HEK293 (cell line): ENCODE results near the gene CYB5B.

Source experiments
- CTCF ChIA-PET: fragments of 350-600 bp; formaldehyde crosslinking; extraction: SDS; loops from one replicate; lab custom pipeline; 2021; ENCODE audit warnings: antibody characterized with exemption; lab: Yijun Ruan, JAX
- POLR2A ChIA-PET: fragments of 300-600 bp; formaldehyde crosslinking; extraction: SDS; loops from one replicate; lab custom pipeline; 2020; ENCODE audit warnings: antibody characterized with exemption, inconsistent platforms; lab: Yijun Ruan, JAX
- H3K27ac ChIP-seq: fragments of 200-500 bp; sonication (Bioruptor generic); 2 replicates; pipeline ENCODE4 v1.5.1; 2014; ENCODE audit warnings: low read depth, low read length, control low read depth, inconsistent platforms; ENCODE audit errors: extremely low read depth
- H3K36me3 ChIP-seq, 2 experiments: fragments of 200-500 bp in 1 of 2; sonication (Bioruptor generic) in 1 of 2; 1 replicate in 1 of 2; 2 replicates in 1 of 2; pipeline ENCODE4 v1.5.1; 2014 to 2017; ENCODE audit warnings: inconsistent platforms in 2 of 2, low read length in 2 of 2; ENCODE audit not compliant: control insufficient read depth in 2 of 2, insufficient read depth in 1 of 2
- H3K4me1 ChIP-seq: fragments of 200-500 bp; sonication (Bioruptor generic); 2 replicates; pipeline ENCODE4 v1.5.1; 2014; ENCODE audit warnings: mild to moderate bottlenecking, low read length, inconsistent platforms; ENCODE audit not compliant: control insufficient read depth, insufficient read depth
- H3K4me3 ChIP-seq: 2 replicates; pipeline ENCODE4 v1.5.1; 2011; ENCODE audit warnings: low read depth, mild to moderate bottlenecking, control low read depth, low read length, moderate library complexity
- H3K9me3 ChIP-seq: fragments of 200-500 bp; sonication (Bioruptor generic); 2 replicates; pipeline ENCODE4 v1.5.1; 2014; ENCODE audit warnings: low read depth, low read length, inconsistent platforms; ENCODE audit not compliant: control insufficient read depth, insufficient read depth
- RBAK ChIP-seq: fragments of 450-650 bp; formaldehyde crosslinking; IDR thresholded peaks from 2 replicates; pipeline ENCODE4 v1.5.1; 2016; ENCODE audit warnings: missing biosample characterization, missing genetic modification characterization
- ZNF16 ChIP-seq: fragments of 450-650 bp; formaldehyde crosslinking; IDR thresholded peaks from 2 replicates; pipeline ENCODE4 v1.5.1; 2016; ENCODE audit warnings: low read depth, missing biosample characterization, missing genetic modification characterization
- ZNF175 ChIP-seq: fragments of 450-650 bp; formaldehyde crosslinking; IDR thresholded peaks from 2 replicates; pipeline ENCODE4 v1.5.1; 2016; ENCODE audit warnings: missing biosample characterization, missing genetic modification characterization
- ZNF184 ChIP-seq: fragments of 450-650 bp; IDR thresholded peaks from 2 replicates; pipeline ENCODE4 v1.5.1; 2018; ENCODE audit warnings: missing biosample characterization, mild to moderate bottlenecking, missing genetic modification characterization
- ZNF274 ChIP-seq, 2 experiments: fragments of 200-500 bp in 1 of 2; fragments of 450-650 bp in 1 of 2; sonication (Bioruptor generic) in 1 of 2; formaldehyde crosslinking in 1 of 2; IDR thresholded peaks; 2 replicates each; pipeline versions ENCODE4 v1.5.1 to v1.6.1; 2014 to 2016; ENCODE audit warnings: borderline replicate concordance in 1 of 2, inconsistent platforms in 1 of 2, low read length in 1 of 2, missing biosample characterization in 1 of 2, missing genetic modification characterization in 1 of 2
- ZNF391 ChIP-seq: fragments of 450-650 bp; formaldehyde crosslinking; IDR thresholded peaks from 2 replicates; pipeline ENCODE4 v1.5.1; 2016; ENCODE audit warnings: low read depth, missing biosample characterization, missing genetic modification characterization, borderline replicate concordance
- ZNF433 ChIP-seq: fragments of 450-650 bp; formaldehyde crosslinking; IDR thresholded peaks from 2 replicates; pipeline ENCODE4 v1.5.1; 2016; ENCODE audit warnings: missing biosample characterization, missing genetic modification characterization, low read depth
- ZNF670 ChIP-seq: fragments of 450-650 bp; formaldehyde crosslinking; IDR thresholded peaks from 2 replicates; pipeline ENCODE4 v1.5.1; 2016; ENCODE audit warnings: missing biosample characterization, missing genetic modification characterization, low read depth
- TF ChIP-seq, protein P1 (sequence below): fragments of 450-650 bp; formaldehyde crosslinking; IDR thresholded peaks from 2 replicates; pipeline ENCODE4 v1.5.1; 2016; ENCODE audit warnings: missing biosample characterization, missing genetic modification characterization
- TF ChIP-seq, protein P2 (sequence below): fragments of 450-650 bp; formaldehyde crosslinking; IDR thresholded peaks from 2 replicates; pipeline ENCODE4 v1.5.1; 2016; ENCODE audit warnings: missing biosample characterization, missing genetic modification characterization, borderline replicate concordance
- TF ChIP-seq, protein P3 (sequence below): fragments of 450-650 bp; IDR thresholded peaks from 2 replicates; pipeline ENCODE4 v1.5.1; 2018; ENCODE audit warnings: missing biosample characterization, mild to moderate bottlenecking, missing genetic modification characterization

The CYB5B gene

DNA sequence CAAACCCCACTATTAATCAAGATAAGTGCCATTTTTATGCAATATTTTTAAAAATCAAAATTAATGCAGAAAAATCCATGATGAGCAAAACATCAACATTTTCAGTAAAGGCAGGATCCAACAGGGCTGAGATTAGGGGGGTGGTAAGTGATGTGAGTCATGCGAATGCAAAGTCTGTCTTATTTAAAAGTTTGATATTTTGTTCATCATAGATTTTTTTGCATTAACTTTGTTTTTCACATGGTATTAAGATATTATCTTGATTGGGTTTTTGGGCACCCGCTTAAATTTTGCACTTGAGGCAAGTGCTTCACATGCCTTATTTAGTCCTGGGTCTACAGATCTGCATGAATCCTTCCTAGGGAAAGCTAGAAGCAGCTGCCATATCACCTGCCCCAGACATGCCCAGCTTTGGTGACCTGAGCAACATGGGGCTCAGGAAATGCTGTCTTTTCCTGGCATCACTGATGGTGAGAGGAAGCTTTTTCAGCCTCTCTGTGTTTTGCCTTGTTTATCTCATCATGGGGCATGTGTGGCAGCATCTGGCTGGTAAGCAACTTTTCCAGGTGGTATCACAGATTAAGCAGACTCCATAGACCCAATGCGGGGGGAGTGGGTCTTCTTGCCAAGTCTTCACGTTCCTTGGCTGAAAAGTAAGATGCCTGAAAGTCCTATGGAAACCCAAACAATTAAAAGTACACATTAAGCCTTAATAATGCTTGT is 83.8 kb downstream of the CYB5B start:
- no peaks in the 10 kb centered on the region for H3K9me3 ChIP-seq
- ChIA-PET POLR2A (interaction anchor here (0.6 kb wide), 1 partner anchor 82 kb away, joined by 3 read pairs; no protein-coding TSS in a partner anchor), CTCF (no interaction called here)
- H3K27ac ChIP-seq: no peak overlapping the region
- no peaks in the 10 kb centered on the region for H3K36me3 ChIP-seq
- H3K4me1 ChIP-seq: no peaks in the 10 kb centered on the region
- H3K4me3 ChIP-seq: no peak overlapping the region
- no peak for TF ChIP-seq ZNF175 (tag by site-specific recombination)
- TF ChIP-seq ZNF670 (tag by site-specific recombination): no peak
- TF ChIP-seq, protein P1, sequence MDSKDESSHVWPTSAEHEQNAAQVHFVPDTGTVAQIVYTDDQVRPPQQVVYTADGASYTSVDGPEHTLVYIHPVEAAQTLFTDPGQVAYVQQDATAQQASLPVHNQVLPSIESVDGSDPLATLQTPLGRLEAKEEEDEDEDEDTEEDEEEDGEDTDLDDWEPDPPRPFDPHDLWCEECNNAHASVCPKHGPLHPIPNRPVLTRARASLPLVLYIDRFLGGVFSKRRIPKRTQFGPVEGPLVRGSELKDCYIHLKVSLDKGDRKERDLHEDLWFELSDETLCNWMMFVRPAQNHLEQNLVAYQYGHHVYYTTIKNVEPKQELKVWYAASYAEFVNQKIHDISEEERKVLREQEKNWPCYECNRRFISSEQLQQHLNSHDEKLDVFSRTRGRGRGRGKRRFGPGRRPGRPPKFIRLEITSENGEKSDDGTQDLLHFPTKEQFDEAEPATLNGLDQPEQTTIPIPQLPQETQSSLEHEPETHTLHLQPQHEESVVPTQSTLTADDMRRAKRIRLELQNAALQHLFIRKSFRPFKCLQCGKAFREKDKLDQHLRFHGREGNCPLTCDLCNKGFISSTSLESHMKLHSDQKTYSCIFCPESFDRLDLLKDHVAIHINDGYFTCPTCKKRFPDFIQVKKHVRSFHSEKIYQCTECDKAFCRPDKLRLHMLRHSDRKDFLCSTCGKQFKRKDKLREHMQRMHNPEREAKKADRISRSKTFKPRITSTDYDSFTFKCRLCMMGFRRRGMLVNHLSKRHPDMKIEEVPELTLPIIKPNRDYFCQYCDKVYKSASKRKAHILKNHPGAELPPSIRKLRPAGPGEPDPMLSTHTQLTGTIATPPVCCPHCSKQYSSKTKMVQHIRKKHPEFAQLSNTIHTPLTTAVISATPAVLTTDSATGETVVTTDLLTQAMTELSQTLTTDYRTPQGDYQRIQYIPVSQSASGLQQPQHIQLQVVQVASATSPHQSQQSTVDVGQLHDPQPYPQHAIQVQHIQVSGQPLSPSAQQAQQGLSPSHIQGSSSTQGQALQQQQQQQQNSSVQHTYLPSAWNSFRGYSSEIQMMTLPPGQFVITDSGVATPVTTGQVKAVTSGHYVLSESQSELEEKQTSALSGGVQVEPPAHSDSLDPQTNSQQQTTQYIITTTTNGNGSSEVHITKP (tag by site-specific recombination): peak; percentile 90

DNA sequence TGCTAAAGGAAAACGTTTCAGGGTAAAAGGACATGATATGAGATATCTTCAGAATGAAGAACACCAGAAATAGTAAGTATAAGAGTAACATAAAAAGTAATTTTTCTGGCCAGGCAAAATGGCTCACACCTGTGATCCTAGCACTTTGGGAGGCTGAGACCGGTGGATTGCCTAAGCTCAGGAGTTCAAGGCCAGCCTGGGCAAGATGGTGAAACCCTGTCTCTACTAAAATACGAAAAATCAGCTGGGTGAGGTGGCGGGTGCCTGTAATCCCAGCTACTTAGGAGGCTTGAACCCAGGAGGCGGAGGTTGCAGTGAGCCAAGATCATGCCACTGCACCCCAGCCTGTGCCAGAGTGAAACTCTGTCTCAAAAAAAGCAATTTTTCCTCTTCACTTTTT is 84.7 kb downstream of the CYB5B start:
- no peak overlapping the region for H3K27ac ChIP-seq
- H3K36me3 ChIP-seq: no peaks in the 10 kb centered on the region
- H3K4me1 ChIP-seq: no peaks in the 10 kb centered on the region
- no peak overlapping the region for H3K4me3 ChIP-seq
- H3K9me3 ChIP-seq: no peaks in the 10 kb centered on the region
- ChIA-PET POLR2A (no interaction called here), CTCF (no interaction called here)
- no peak for TF ChIP-seq ZNF184 (tag by site-specific recombination)
- TF ChIP-seq, protein P2, sequence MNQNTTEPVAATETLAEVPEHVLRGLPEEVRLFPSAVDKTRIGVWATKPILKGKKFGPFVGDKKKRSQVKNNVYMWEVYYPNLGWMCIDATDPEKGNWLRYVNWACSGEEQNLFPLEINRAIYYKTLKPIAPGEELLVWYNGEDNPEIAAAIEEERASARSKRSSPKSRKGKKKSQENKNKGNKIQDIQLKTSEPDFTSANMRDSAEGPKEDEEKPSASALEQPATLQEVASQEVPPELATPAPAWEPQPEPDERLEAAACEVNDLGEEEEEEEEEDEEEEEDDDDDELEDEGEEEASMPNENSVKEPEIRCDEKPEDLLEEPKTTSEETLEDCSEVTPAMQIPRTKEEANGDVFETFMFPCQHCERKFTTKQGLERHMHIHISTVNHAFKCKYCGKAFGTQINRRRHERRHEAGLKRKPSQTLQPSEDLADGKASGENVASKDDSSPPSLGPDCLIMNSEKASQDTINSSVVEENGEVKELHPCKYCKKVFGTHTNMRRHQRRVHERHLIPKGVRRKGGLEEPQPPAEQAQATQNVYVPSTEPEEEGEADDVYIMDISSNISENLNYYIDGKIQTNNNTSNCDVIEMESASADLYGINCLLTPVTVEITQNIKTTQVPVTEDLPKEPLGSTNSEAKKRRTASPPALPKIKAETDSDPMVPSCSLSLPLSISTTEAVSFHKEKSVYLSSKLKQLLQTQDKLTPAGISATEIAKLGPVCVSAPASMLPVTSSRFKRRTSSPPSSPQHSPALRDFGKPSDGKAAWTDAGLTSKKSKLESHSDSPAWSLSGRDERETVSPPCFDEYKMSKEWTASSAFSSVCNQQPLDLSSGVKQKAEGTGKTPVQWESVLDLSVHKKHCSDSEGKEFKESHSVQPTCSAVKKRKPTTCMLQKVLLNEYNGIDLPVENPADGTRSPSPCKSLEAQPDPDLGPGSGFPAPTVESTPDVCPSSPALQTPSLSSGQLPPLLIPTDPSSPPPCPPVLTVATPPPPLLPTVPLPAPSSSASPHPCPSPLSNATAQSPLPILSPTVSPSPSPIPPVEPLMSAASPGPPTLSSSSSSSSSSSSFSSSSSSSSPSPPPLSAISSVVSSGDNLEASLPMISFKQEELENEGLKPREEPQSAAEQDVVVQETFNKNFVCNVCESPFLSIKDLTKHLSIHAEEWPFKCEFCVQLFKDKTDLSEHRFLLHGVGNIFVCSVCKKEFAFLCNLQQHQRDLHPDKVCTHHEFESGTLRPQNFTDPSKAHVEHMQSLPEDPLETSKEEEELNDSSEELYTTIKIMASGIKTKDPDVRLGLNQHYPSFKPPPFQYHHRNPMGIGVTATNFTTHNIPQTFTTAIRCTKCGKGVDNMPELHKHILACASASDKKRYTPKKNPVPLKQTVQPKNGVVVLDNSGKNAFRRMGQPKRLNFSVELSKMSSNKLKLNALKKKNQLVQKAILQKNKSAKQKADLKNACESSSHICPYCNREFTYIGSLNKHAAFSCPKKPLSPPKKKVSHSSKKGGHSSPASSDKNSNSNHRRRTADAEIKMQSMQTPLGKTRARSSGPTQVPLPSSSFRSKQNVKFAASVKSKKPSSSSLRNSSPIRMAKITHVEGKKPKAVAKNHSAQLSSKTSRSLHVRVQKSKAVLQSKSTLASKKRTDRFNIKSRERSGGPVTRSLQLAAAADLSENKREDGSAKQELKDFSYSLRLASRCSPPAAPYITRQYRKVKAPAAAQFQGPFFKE (tag by site-specific recombination): no peak

DNA sequence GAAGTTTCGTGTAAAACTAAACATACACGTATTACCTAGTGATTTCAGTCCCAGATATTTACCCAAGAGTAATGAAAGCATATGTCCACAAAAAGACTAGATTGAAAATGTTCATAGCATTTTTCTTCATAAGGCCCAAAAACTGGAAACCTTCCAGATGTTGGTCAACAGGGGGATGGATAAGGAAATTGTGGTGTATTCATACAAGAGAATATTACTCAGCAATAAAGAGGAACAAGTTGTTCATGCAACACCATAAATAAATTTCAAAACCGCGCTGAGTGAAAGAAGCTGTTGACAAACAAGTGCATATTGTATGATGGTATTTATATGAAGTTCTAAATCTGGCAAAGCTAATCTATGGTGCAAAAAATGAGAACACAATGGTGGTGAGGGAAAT is 87.2 kb downstream of the CYB5B start:
- TF ChIP-seq, protein P3, sequence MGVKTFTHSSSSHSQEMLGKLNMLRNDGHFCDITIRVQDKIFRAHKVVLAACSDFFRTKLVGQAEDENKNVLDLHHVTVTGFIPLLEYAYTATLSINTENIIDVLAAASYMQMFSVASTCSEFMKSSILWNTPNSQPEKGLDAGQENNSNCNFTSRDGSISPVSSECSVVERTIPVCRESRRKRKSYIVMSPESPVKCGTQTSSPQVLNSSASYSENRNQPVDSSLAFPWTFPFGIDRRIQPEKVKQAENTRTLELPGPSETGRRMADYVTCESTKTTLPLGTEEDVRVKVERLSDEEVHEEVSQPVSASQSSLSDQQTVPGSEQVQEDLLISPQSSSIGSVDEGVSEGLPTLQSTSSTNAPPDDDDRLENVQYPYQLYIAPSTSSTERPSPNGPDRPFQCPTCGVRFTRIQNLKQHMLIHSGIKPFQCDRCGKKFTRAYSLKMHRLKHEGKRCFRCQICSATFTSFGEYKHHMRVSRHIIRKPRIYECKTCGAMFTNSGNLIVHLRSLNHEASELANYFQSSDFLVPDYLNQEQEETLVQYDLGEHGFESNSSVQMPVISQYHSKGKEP (tag by site-specific recombination): no peak
- TF ChIP-seq ZNF274 (IDR thresholded peaks at IDR 0.05; ENCODE audit: low read length) (no peak), ZNF274 (tag by site-specific recombination; IDR thresholded peaks at IDR 0.05; ENCODE audit: borderline replicate concordance) (no peak), ZNF433 (tag by site-specific recombination) (no peak), ZNF16 (no peak), ZNF391 (tag by site-specific recombination) (no peak), RBAK (tag by site-specific recombination) (no peak)
- ChIA-PET POLR2A (no interaction called here), CTCF (interaction anchor here (0.7 kb wide), 1 partner anchor 8 kb away, joined by 3 read pairs; no protein-coding TSS in a partner anchor)
- no peaks in the 10 kb centered on the region for H3K4me1 ChIP-seq
- no peaks in the 10 kb centered on the region for H3K9me3 ChIP-seq
- no peak overlapping the region for H3K27ac ChIP-seq
- H3K4me3 ChIP-seq: no peak overlapping the region
- no peaks in the 10 kb centered on the region for H3K36me3 ChIP-seq
